UCSD-AML1 (cell line): ENCODE data around the gene CSF2RB.
A peak's percentile ranks its signal among the peaks of the same experiment; 100 is the strongest.

Experiments used
- DNase-seq: peaks from one replicate; lab custom pipeline; 2025; ENCODE audit not compliant: unreplicated experiment; lab: John Stamatoyannopoulos, UW

The CSF2RB gene

GRCh38 chr22:36887162-36887561 is 26.3 kb upstream of the CSF2RB start:
- DNase-seq, result no peak

GRCh38 chr22:36891646-36892045 is 21.8 kb upstream of the CSF2RB start:
- DNase-seq, result no peak

- no peak for DNase-seq
These were observed 21.1 kb upstream of the CSF2RB start for GRCh38 chr22:36892292-36892691.

- no peak for DNase-seq
These were observed 20.2 kb upstream of the CSF2RB start for GRCh38 chr22:36893262-36893661.

- no peak for DNase-seq
These were observed 19.2 kb upstream of the CSF2RB start for GRCh38 chr22:36894266-36894665.

GRCh38 chr22:36897611-36898010 is 15.8 kb upstream of the CSF2RB start:
- DNase-seq, result no peak

GRCh38 chr22:36898690-36899089 is 14.7 kb upstream of the CSF2RB start:
- DNase-seq, result no peak

GRCh38 chr22:36899498-36899897 is 13.9 kb upstream of the CSF2RB start:
- DNase-seq, result no peak

GRCh38 chr22:36900225-36900624 is 13.2 kb upstream of the CSF2RB start:
- peak; percentile 53 for DNase-seq

GRCh38 chr22:36900880-36901279 is 12.5 kb upstream of the CSF2RB start:
- DNase-seq, result no peak

- DNase-seq, result no peak
These were observed 11.9 kb upstream of the CSF2RB start for GRCh38 chr22:36901411-36902142.

GRCh38 chr22:36902143-36902926 is 11.1 kb upstream of the CSF2RB start:
- DNase-seq, result no peak

GRCh38 chr22:36904260-36904880 is 9.1 kb upstream of the CSF2RB start:
- DNase-seq, result no peak

- DNase-seq, result no peak
These were observed 5.9 kb upstream of the CSF2RB start for GRCh38 chr22:36907253-36908195.

GRCh38 chr22:36910461-36910860 is 3.0 kb upstream of the CSF2RB start:
- DNase-seq, result no peak

GRCh38 chr22:36911887-36912661 is 1.4 kb upstream of the CSF2RB start:
- DNase-seq, result no peak

- no peak for DNase-seq
These were observed 568 bp upstream of the CSF2RB start for GRCh38 chr22:36912694-36913426.

GRCh38 chr22:36914390-36914752 is 943 bp downstream of the CSF2RB start:
- DNase-seq, result no peak

- no peak for DNase-seq
These were observed 2.6 kb downstream of the CSF2RB start for GRCh38 chr22:36916034-36916433.
